ENCODE data around the gene ZNF616. TPM values are rescaled to one million over a fixed set of nuclear protein-coding genes. Genes with fewer than 3 reads are reported as not detected.

Gene ZNF616
- total RNA-seq (2012; rRNA removed) = 8.3 and 15.0 TPM in 2 replicates

DNA sequence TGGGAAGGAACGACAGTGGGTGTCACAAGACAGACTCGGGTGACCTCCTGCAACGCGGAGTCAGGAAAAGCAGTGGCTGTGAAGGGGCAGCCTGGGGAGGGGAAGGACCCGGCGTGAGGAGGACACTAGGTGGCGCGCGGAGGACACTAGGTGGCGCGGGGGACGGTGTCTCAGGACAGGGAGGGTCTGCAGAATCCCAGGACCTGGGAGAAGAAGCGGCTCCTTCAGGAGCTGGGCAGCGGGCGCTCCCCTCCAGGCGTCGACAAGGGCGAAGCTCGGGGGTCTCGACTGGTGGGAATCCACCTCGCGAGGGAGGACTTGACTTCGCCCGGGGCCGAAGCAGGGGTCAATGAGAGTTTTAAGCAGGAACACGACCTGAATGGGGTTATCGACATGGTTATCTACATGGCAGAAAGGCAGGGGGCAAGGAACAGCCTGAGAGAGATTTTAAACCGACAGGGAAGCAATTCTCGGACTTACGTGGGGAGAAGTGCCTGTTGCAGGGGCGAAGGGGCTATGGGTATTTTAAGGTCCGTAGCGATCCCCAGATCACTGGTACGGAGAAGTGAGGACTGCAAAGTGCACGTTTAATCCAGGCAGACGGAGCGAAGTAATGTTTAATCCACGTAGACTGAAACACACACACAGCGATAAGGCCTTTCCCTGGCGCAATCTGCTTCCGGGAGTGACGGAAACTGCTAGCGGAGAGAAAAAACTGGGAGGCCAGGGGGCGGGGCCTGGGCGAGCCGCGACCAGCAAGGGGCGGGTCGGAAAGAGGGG lies at the start of gene ZNF616:
Gene ZNF616, minus strand, starts transcription at position 687 of the 780 bp plus-strand sequence. CDS start 9,426 bp downstream, outside the sequence.
- Histone ChIP-seq H3K4me1 (ENCODE audit: control insufficient read depth, insufficient read depth, low read length) (peaks cover 5% of the 10 kb centered on the region), H3K27me3 (ENCODE audit: control insufficient read depth, insufficient read depth, low read length) (no peaks in the 10 kb centered on the region), H3K4me2 (ENCODE audit: low read length) (peak within 1 kb of the TSS; percentile 90), H3K4me3 (ENCODE audit: low read length) (peak within 1 kb of the TSS; percentile 89), H3K36me3 (ENCODE audit: insufficient read depth, low read length) (peaks cover 14% of the 10 kb centered on the region), H3K9me3 (replicated peaks; ENCODE audit: low read length) (peaks cover 8% of the 10 kb centered on the region), H3K9ac (ENCODE audit: low read depth, low read length) (peak within 1 kb of the TSS; percentile 96)

DNA sequence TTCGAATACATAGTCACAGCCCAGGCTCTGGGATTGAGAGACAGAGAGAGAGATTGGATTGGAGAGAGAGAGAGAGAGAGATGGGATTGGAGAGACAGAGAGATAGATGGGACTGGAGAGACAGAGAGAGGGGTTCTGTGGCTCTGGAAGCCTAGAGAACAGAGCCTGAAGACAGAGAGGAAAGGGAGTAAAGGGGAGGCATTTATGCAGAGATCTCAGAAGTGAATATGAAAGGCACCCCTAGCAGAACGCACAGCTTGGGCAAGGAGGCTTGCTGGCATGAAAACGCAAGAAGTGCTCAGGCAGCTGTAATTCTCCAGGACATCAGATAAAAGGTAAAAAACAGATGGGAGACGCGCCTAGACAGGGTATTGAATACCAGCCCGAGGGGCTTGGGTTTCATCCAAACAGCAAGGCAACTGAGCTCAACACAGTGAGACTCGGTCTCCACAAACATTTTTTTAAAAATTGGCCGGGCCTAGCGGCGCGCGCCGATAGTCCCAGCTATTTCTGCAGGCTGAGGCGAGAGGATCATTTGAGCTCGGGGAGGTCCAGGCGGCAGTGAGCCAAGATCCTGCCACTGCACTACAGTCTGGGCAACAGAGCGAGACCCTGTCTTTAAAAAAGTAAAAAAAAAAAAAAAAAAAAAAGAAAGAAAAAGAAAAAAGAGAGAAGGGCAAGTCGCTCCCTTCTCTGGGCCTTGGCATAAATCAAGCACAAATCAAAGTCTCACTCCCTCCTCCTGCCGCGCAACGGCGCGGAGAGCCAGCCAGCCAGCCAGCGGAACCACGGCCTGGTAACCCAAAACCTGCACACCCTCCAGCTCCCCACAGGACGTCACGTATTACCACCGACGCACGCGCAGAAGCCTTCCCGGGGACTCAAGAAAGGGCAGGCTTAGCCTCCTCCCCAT lies 49.3 kb upstream of the ZNF616 start:
- H3K9ac ChIP-seq (ENCODE audit: low read depth, low read length) = peak overlapping the region; percentile 88
- peak overlapping the region; percentile 93 for H3K4me2 ChIP-seq (ENCODE audit: low read length)
- H3K4me3 ChIP-seq (ENCODE audit: low read length) = peak overlapping the region; percentile 68
- no peaks in the 10 kb centered on the region for H3K27me3 ChIP-seq (ENCODE audit: control insufficient read depth, insufficient read depth, low read length)
- H3K36me3 ChIP-seq (ENCODE audit: insufficient read depth, low read length) = peaks cover 11% of the 10 kb centered on the region
- peaks cover 19% of the 10 kb centered on the region for H3K4me1 ChIP-seq (ENCODE audit: control insufficient read depth, insufficient read depth, low read length)
- H3K9me3 ChIP-seq (replicated peaks; ENCODE audit: low read length) = no peaks in the 10 kb centered on the region

DNA sequence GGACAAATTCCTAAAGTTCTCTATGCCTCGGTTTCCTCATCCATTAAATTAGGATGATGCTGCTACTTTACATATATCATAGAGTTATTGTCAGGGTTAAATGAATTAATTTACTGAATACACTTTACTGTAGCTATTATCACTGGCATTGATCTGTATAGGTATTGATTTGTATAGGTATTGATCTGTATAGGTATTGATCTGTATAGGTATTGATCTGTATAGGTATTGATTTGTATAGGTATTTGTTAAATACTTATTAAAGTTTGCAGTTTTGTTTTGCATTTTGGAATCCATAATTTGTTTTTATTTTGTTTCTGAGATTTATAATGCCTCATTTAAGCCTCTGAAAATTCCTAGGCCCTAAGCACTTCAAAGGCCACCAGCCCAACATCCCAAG lies 47.7 kb upstream of the ZNF616 start:
- no peaks in the 10 kb centered on the region for H3K27me3 ChIP-seq (ENCODE audit: control insufficient read depth, insufficient read depth, low read length)
- H3K4me1 ChIP-seq (ENCODE audit: control insufficient read depth, insufficient read depth, low read length) = peaks cover 19% of the 10 kb centered on the region
- peaks cover under 1% of the 10 kb centered on the region for H3K36me3 ChIP-seq (ENCODE audit: insufficient read depth, low read length)
- no peak overlapping the region for H3K4me2 ChIP-seq (ENCODE audit: low read length)
- H3K9ac ChIP-seq (ENCODE audit: low read depth, low read length) = no peak overlapping the region
- no peaks in the 10 kb centered on the region for H3K9me3 ChIP-seq (replicated peaks; ENCODE audit: low read length)
- no peak overlapping the region for H3K4me3 ChIP-seq (ENCODE audit: low read length)

DNA sequence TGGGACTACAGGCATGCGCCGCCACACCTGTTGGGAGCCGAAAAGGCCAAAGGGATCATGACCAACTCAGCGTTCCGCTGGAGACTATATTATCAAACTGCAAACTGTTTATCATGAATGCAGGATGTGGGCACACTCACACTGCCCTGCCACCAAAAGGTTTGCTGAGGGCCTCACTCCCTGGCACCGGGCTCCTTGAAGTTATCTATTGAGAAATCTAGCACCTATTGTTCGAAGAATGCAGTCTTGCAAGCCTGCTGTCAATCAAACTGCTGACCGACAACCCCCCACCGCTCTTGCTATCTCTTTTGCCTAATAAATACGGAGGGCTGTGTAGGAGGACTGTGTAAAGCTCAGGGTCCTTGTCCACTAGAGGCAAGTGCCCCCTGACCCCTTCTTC lies 36.8 kb upstream of the ZNF616 start:
- H3K9ac ChIP-seq (ENCODE audit: low read depth, low read length) = no peak overlapping the region
- H3K9me3 ChIP-seq (replicated peaks; ENCODE audit: low read length) = no peaks in the 10 kb centered on the region
- peaks cover 5% of the 10 kb centered on the region for H3K4me1 ChIP-seq (ENCODE audit: control insufficient read depth, insufficient read depth, low read length)
- H3K4me2 ChIP-seq (ENCODE audit: low read length) = no peak overlapping the region
- H3K36me3 ChIP-seq (ENCODE audit: insufficient read depth, low read length) = no peaks in the 10 kb centered on the region
- H3K4me3 ChIP-seq (ENCODE audit: low read length) = no peak overlapping the region
- no peaks in the 10 kb centered on the region for H3K27me3 ChIP-seq (ENCODE audit: control insufficient read depth, insufficient read depth, low read length)

DNA sequence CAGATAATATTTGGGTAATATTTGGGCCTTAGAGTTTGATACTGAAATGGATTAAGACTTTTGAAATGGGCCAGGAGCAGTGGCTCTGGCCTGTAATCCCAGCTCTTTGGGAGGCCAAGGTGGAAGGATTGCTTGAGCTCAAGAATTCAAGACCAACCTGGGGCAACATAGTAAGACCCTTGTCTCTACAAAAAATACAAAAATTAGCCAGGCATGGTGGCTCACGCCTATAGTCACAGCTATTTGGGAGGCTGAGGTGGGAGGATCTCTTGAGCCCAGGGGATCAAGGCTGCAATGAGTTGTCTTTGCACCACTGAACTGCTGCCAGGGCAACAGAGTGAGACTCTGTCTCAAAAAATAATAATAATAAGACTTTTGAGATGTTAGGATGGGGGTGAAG lies 32.6 kb upstream of the ZNF616 start:
- peak overlapping the region; percentile 96 for H3K4me2 ChIP-seq (ENCODE audit: low read length)
- H3K36me3 ChIP-seq (ENCODE audit: insufficient read depth, low read length) = peaks cover 12% of the 10 kb centered on the region
- no peaks in the 10 kb centered on the region for H3K27me3 ChIP-seq (ENCODE audit: control insufficient read depth, insufficient read depth, low read length)
- H3K4me1 ChIP-seq (ENCODE audit: control insufficient read depth, insufficient read depth, low read length) = peaks cover 5% of the 10 kb centered on the region
- no peak overlapping the region for H3K9ac ChIP-seq (ENCODE audit: low read depth, low read length)
- H3K9me3 ChIP-seq (replicated peaks; ENCODE audit: low read length) = no peaks in the 10 kb centered on the region
- H3K4me3 ChIP-seq (ENCODE audit: low read length) = no peak overlapping the region

DNA sequence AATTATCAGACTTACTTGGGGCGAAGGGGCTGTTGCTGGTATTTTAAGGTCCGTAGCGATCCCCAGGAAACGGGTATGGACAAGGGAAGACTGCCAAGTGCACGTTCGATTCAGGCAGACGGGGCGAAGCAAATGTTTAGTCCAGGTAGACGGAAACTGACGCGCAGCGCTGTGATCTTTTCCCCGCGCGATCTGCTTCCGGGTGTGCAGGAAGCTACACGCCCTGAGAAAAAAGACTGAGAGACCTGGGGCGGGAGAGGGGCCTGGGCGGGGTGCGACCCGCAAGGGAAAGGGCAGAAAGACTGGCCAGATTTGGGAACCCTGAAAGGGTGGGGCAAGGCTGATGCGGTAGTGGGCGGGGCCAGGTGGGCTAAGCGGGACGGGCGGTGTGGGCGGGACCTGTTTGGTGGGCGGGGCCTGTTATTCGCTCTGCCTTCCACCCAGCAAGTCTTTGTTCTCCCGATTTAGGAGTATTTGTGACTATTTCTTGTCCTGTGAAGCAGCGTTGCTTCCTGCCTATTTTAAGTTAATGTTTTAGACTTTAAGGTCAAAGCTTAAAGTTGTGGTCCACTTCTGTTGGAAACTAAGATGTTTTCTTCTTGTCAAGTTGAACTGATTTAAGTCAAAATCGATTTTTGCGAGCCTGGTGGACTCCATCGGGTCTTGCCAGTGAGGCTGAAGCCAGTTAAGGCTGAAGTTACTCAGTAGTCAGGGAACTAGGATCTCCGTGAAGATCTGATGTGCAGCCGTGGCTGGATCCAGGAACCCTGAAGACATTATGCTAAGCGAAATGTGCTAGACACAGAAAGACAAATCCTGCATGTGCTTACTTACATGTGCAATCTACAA lies 31.8 kb upstream of the ZNF616 start, which contains the start of gene ZNF836:
Gene ZNF836, minus strand, starts transcription at position 301 of the 849 bp plus-strand sequence. CDS start 3,549 bp downstream, outside the sequence.
- Histone ChIP-seq H3K4me3 (ENCODE audit: low read length) (peak within 1 kb of the TSS; percentile 100), H3K9ac (ENCODE audit: low read depth, low read length) (peak within 1 kb of the TSS; percentile 89), H3K27me3 (ENCODE audit: control insufficient read depth, insufficient read depth, low read length) (no peaks in the 10 kb centered on the region), H3K36me3 (ENCODE audit: insufficient read depth, low read length) (peaks cover 13% of the 10 kb centered on the region), H3K4me2 (ENCODE audit: low read length) (peak within 1 kb of the TSS; percentile 96), H3K4me1 (ENCODE audit: control insufficient read depth, insufficient read depth, low read length) (peaks cover 5% of the 10 kb centered on the region), H3K9me3 (replicated peaks; ENCODE audit: low read length) (no peaks in the 10 kb centered on the region)

DNA sequence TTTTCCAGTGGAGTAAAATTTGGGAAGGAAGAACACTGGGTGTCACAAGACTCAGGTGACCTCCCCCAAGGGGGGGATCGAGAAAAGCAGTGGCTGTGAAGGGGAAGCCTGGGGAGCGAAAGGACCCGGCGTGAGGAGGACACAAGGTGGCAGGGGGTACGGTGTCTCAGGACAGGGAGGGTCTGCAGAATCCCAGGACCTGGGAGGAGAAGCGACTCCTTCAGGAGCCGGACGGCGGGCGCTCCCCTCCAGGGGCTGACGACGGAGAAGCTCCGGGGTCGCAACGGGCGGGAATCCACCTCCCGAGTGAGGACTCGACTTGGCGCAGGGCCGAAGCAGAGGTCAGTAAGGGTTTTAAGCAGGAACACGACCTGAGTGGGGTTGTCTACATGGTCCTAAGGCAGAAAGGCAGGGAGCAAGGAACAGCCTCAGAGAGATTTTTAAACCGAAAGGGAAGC lies 31.2 kb upstream of the ZNF616 start:
- peak overlapping the region; percentile 100 for H3K4me3 ChIP-seq (ENCODE audit: low read length)

DNA sequence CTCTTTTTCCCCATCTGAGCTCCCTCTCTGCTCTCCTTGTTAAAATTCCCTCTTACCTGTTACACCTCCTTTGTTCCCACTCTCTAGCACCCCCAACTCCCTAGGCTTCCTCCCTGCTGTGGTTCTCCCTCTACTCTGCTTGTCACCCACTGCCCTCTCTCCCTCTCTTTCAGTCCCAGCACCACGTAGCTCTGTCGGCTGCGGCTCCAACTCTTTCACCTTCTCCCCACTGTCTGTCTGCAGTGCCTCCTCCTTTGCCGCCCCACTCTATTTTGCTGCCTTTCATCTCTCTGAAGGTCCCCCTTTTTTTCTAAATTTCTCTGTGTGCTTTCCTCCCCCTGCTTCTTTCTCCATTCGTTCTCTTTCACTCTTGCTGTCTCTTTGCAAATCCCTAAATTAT lies 30.6 kb upstream of the ZNF616 start:
- Histone ChIP-seq H3K9me3 (replicated peaks; ENCODE audit: low read length) (no peaks in the 10 kb centered on the region), H3K4me3 (ENCODE audit: low read length) (peak overlapping the region; percentile 100), H3K4me1 (ENCODE audit: control insufficient read depth, insufficient read depth, low read length) (peaks cover 5% of the 10 kb centered on the region), H3K4me2 (ENCODE audit: low read length) (peak overlapping the region; percentile 96), H3K9ac (ENCODE audit: low read depth, low read length) (peak overlapping the region; percentile 89), H3K27me3 (ENCODE audit: control insufficient read depth, insufficient read depth, low read length) (no peaks in the 10 kb centered on the region), H3K36me3 (ENCODE audit: insufficient read depth, low read length) (peaks cover 17% of the 10 kb centered on the region)

More for the DNA sequence above, 31.2 kb upstream of the ZNF616 start:
- peak overlapping the region; percentile 89 for H3K9ac ChIP-seq (ENCODE audit: low read depth, low read length)
- H3K4me1 ChIP-seq (ENCODE audit: control insufficient read depth, insufficient read depth, low read length) = peaks cover 5% of the 10 kb centered on the region
- H3K36me3 ChIP-seq (ENCODE audit: insufficient read depth, low read length) = peaks cover 13% of the 10 kb centered on the region
- H3K4me2 ChIP-seq (ENCODE audit: low read length) = peak overlapping the region; percentile 96
- no peaks in the 10 kb centered on the region for H3K27me3 ChIP-seq (ENCODE audit: control insufficient read depth, insufficient read depth, low read length)
- no peaks in the 10 kb centered on the region for H3K9me3 ChIP-seq (replicated peaks; ENCODE audit: low read length)

DNA sequence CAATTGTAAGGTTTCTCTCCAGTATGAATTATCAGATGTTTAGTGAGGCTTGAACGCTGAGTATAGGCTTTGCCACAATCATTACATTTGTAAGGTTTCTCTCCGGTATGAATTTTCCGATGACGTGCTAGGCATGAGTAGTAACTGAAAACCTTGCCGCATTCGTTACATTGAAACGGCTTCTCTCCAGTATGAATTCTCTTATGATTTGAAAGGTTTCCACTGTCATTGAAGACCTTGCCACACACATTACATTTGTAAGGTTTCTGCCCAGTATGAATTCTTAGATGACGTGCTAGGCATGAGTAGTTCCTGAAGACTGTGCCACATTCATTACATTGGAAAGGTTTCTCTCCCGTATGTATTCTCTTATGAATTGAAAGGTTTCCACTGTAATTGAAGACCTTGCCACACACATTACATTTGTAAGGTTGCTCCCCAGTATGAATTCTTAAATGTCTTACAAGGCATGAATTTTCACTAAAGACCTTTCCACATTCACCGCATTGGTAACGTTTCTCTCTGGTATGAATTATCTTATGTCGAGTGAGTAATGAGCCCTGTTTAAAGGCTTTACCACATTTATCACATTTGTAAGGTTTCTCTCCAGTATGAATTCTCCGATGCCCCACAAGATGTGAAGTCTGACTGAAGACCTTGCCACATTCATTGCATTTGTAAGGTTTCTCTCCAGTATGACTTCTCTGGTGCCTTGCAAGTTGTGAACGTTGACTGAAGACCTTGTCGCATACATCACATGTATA lies 16.0 kb upstream of the ZNF616 start:
- H3K4me2 ChIP-seq (ENCODE audit: low read length) = no peak overlapping the region
- no peaks in the 10 kb centered on the region for H3K4me1 ChIP-seq (ENCODE audit: control insufficient read depth, insufficient read depth, low read length)
- H3K4me3 ChIP-seq (ENCODE audit: low read length) = no peak overlapping the region
- H3K36me3 ChIP-seq (ENCODE audit: insufficient read depth, low read length) = peaks cover 28% of the 10 kb centered on the region
- H3K9ac ChIP-seq (ENCODE audit: low read depth, low read length) = no peak overlapping the region
- no peaks in the 10 kb centered on the region for H3K27me3 ChIP-seq (ENCODE audit: control insufficient read depth, insufficient read depth, low read length)
- H3K9me3 ChIP-seq (replicated peaks; ENCODE audit: low read length) = peaks cover 56% of the 10 kb centered on the region

DNA sequence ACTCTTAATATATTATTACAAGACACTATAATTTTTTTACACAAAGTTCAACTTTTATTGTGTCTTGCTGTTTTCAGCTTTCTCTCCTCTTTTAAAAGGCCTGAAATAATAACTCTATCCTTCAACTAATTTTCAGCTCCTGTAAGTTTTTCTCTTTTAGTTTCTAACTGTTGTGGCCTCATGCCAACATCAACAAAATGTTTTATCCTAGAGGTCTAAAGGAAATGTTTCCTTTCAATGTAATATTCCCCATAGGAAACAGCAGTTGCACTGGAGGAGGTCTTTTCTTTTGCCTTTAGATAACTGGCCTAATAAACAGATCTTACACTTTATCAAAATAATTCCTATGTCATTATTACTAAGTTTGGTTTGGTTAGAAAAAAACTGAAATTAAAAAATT lies 8.5 kb upstream of the ZNF616 start:
- Histone ChIP-seq H3K9ac (ENCODE audit: low read depth, low read length) (no peak overlapping the region), H3K27me3 (ENCODE audit: control insufficient read depth, insufficient read depth, low read length) (no peaks in the 10 kb centered on the region), H3K4me2 (ENCODE audit: low read length) (no peak overlapping the region), H3K36me3 (ENCODE audit: insufficient read depth, low read length) (no peaks in the 10 kb centered on the region), H3K4me1 (ENCODE audit: control insufficient read depth, insufficient read depth, low read length) (no peaks in the 10 kb centered on the region), H3K9me3 (replicated peaks; ENCODE audit: low read length) (peaks cover 17% of the 10 kb centered on the region), H3K4me3 (ENCODE audit: low read length) (no peak overlapping the region)
